ENCODE measurements around the gene PSG11. TPM values are rescaled to one million over a fixed set of nuclear protein-coding genes. Genes with fewer than 3 reads are reported as not detected.

Gene PSG11
- total RNA-seq, 2 donors from 2014 or later = not detected

Other genes starting within 250 kb of the PSG11 start
- gene PSG1, start 146.8 kb downstream of the PSG11 start, total RNA-seq = not detected
- gene PSG6, start 108.6 kb downstream of the PSG11 start, total RNA-seq = not detected
- not detected for gene PSG7, start 89.3 kb downstream of the PSG11 start, total RNA-seq
- not detected for gene PSG2, start 56.2 kb upstream of the PSG11 start, total RNA-seq
- gene PSG5, start 160.1 kb upstream of the PSG11 start, total RNA-seq = not detected
- not detected for gene PSG4, start 179.2 kb upstream of the PSG11 start, total RNA-seq
- gene PSG9, start 243.1 kb upstream of the PSG11 start, total RNA-seq = not detected

Data from natural killer cell treated with Interleukin-12 subunit alpha and Interleukin-12 subunit beta and Interleukin-15 and Interleukin-18, amount 100 ng/mL, for 72 hours (primary cell).